DND-41 (cell line): ENCODE measurements around the gene SPHK1.

ENCODE experiments used
- ATAC-seq: fragments of 200-7000 bp; cut with Tn5 transposase; 3 replicates; pipeline ENCODE4 v1.9.1; 2021; ENCODE audit warnings: low read depth; ENCODE audit not compliant: insufficient read depth
- DNase-seq: peaks from one replicate; pipeline ENCODE4 v3.0.0-alpha.2; 2020
- H2AFZ ChIP-seq: 2 replicates; pipeline ENCODE4 v1.6.0; 2012; ENCODE audit warnings: low read depth, low read length
- H3K27ac ChIP-seq: 2 replicates; pipeline ENCODE4 v1.5.1; 2012; ENCODE audit warnings: low read length, inconsistent platforms
- H3K27me3 ChIP-seq: fragments of 200-600 bp; sonication (generic); 2 replicates; pipeline ENCODE4 v1.6.0; 2012; ENCODE audit warnings: low read length, mild to moderate bottlenecking, inconsistent platforms; ENCODE audit not compliant: insufficient read depth, poor library complexity
- H3K36me3 ChIP-seq: 2 replicates; pipeline ENCODE4 v1.5.1; 2012; ENCODE audit warnings: low read length, inconsistent platforms; ENCODE audit not compliant: insufficient read depth
- H3K4me1 ChIP-seq: 2 replicates; pipeline ENCODE4 v1.5.1; 2012; ENCODE audit warnings: mild to moderate bottlenecking, low read length; ENCODE audit not compliant: insufficient read depth
- H3K4me2 ChIP-seq: 2 replicates; pipeline ENCODE4 v1.6.0; 2012; ENCODE audit warnings: mild to moderate bottlenecking, moderate library complexity, low read length, inconsistent platforms; ENCODE audit not compliant: insufficient read depth
- H3K4me3 ChIP-seq, 2 experiments: fragments of 200-600 bp in 1 of 2; shearing (Covaris generic) in 1 of 2; 2 replicates each; pipeline ENCODE4 v1.5.1; 2012 to 2016; ENCODE audit warnings: inconsistent platforms in 2 of 2, low read length in 2 of 2, mild to moderate bottlenecking in 2 of 2, low read depth in 1 of 2, moderate library complexity in 1 of 2
- H3K79me2 ChIP-seq: 2 replicates; pipeline ENCODE4 v1.6.0; 2012; ENCODE audit warnings: low read length, inconsistent platforms; ENCODE audit not compliant: insufficient read depth
- H3K9ac ChIP-seq: 2 replicates; pipeline ENCODE4 v1.6.0; 2012; ENCODE audit warnings: low read depth, mild to moderate bottlenecking, inconsistent platforms, low read length, moderate library complexity
- H3K9me3 ChIP-seq: 2 replicates; pipeline ENCODE4 v1.5.1; 2012; ENCODE audit warnings: low read length, moderate library complexity, mild to moderate bottlenecking, inconsistent platforms; ENCODE audit not compliant: insufficient read depth, severe bottlenecking
- H4K20me1 ChIP-seq: 2 replicates; pipeline ENCODE4 v1.6.0; 2012; ENCODE audit warnings: low read length; ENCODE audit not compliant: insufficient read depth
- CTCF ChIP-seq: IDR thresholded peaks from 2 replicates; pipeline ENCODE4 v1.5.1; 2012; ENCODE audit warnings: borderline replicate concordance, low read length, moderate library complexity, mild to moderate bottlenecking; ENCODE audit not compliant: poor library complexity, severe bottlenecking; ENCODE audit errors: extremely low read depth
- EZH2 ChIP-seq: IDR thresholded peaks from 3 replicates; pipeline ENCODE4 v1.6.1; 2012; ENCODE audit warnings: borderline replicate concordance, low read depth, mild to moderate bottlenecking, moderate library complexity, low read length, inconsistent platforms; ENCODE audit not compliant: severe bottlenecking

SPHK1 gene

DNA sequence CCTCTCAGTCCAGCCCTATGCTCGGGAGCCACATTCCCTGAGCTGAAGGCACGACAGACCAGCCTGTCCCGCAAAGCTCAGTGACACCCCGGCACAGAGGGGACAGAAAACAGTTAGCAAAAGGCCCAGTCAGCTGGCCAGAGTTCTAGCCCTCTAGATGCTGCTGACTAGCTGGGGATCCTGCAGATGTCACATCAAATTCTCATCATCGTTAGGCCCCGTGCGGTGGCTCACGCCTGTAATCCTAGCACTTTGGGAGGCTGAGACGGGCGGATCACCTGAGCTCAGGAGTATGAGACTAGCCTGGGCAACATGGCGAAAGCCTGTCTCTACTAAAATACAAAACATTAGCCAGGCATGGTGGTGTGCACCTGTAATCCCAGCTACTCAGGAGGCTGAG, 51.3 kb downstream of the SPHK1 start:
- Histone ChIP-seq H3K4me3 (no peak overlapping the region), H3K79me2 (peaks cover 92% of the 10 kb centered on the region), H3K4me2 (no peak overlapping the region), H3K36me3 (peaks cover 6% of the 10 kb centered on the region; the same call in 1 of the 2 replicates), H3K27me3 (no peaks in the 10 kb centered on the region), H3K27ac (no peak overlapping the region), H4K20me1 (peaks cover 67% of the 10 kb centered on the region), H3K9me3 (no peaks in the 10 kb centered on the region), H3K4me1 (no peaks in the 10 kb centered on the region), H3K9ac (no peak overlapping the region), H2AFZ (no peak overlapping the region)
- DNase-seq (no peak), ATAC-seq (no peak)
- TF ChIP-seq EZH2 (no peak), CTCF (no peak)
